ENCODE data around the gene ABCC1.
"Not testable (repeated sequence)": the region's sequence is repeated elsewhere in the genome, so short reads cannot be mapped to it uniquely, and the experiment has no call there.

Gene ABCC1

DNA sequence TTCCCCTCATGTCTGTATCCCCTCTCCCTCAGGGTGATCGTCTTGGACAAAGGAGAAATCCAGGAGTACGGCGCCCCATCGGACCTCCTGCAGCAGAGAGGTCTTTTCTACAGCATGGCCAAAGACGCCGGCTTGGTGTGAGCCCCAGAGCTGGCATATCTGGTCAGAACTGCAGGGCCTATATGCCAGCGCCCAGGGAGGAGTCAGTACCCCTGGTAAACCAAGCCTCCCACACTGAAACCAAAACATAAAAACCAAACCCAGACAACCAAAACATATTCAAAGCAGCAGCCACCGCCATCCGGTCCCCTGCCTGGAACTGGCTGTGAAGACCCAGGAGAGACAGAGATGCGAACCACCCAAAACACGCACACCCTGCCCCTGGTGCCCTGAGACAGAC, 191.7 kb downstream of the ABCC1 start:
- DNase-seq (ENCODE audit: low read depth in 2 of 2): no peak

DNA sequence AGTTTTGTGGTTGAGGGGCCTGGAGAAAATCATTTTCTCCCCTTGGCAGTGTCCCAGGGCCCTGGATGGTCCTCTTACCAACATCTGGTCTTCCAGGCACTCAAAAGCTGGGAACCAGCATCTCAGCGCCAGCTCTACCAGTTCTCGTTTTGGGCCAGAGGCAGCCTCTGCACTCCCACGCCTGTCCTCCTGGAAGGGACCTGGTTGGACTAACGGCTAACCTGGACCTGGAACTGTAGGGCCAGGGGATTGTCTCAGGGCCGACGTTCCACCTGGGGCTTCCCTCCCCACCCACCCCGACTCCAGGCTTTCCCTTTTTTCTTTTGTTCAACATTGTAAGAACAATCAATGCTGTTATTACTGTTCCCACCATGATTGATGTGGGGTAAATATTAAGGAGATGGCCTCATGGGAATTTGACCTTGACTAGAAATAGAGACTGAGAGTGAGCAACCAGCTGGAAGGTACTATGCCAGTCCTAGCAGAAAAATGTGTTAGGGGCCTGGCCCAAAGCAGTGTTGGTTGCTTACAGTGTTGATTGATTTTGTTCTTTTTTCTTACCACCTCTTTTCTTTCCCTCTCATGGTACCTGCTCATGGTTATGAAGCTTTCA, 192.5 kb downstream of the ABCC1 start:
- no peak for DNase-seq (ENCODE audit: low read depth in 2 of 2)

DNA sequence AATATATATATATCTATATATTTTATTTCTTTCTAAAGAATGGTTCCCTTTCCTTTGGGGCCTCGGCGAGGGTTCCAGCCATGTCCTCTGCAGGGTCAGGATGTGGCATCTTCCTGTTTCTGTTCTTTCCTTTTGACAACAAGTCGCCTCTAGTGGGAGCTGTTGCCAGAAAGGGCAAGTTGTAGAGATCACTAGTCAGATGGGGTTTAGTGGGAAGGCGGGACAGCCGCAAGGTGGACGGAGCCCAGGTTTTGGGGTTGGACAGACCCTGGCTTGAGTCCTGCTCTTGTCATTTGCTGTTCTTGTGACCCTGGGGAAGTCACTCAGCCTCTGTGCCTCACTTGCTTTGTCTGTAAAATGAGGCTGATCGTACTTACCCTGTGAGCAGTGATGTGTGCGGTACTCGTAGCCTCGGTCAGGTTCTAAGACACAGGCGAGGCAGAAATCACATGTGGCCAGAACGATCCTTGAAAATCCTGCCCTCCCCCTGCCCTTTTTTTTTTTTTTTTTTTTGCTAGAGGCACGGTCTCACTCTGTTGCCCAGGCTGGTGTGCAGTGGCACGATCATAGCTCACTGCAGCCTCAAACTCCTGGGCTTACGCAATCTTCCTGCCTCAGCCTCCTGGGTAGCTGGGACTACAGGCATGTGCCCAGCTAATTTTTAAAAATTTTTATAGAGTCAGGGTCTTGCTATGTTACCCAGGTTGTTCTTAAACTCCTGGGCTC, 193.8 kb downstream of the ABCC1 start:
- no peak for DNase-seq (ENCODE audit: low read depth in 2 of 2)

DNA sequence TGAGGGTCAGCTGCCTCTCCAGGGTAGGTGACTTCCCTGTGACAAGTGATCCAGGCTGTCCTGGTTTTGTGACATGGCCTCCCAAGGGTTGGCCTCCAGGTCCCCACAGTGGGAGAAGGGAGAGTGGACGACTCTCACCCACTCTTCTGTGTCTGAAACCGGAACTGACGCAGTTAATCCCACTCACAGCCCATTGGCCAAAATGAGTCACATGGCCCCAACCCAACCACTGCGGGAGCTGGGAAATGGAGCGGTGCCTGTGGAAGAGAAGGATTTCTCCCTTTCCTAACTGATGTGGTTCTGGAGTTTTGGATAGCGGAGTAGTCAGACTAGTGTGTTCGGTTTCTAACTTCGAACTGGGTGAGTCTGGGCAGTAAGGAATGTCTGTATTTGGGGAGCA, 194.5 kb downstream of the ABCC1 start:
- no peak for DNase-seq (ENCODE audit: low read depth in 2 of 2)

DNA sequence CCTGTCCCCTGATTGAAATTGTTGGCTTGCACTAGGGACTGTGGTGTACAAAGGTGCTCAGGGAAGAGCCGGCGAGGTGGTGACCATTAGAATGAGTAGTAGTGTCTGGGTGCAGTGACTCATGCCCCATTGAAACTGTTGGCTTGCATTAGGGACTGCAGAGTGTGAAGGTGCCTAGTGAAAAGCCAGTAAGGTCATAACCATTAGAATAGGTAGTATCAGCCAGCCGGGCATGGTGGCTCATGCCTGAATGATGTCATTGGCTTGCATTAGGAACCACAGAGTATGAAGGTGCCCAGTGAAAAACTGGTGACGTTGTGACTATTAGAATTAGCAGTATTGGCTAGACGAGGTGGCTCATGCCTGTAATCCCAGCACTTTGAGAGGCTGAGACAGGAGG, 195.0 kb downstream of the ABCC1 start:
- no peak for DNase-seq (ENCODE audit: low read depth in 2 of 2)

DNA sequence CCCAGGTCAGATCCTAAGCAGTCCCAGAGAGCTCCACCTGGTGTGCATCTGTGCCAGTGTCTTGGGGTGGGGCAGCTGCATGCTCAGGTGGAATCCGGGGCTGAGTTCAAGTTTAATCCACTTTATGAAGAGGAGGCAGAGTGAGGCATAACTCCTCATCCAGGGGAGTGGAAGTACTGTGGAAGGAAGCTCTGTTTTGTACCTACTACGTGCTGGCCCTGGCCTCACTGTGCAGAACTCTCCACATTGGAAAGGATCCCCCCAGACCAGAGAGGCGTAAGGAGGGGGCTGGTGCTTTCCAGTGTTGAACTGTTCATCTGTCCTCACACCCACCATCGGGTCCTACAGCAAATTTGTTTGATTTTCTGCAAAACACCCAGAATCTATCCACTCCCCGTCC, 195.9 kb downstream of the ABCC1 start:
- no peak for DNase-seq (ENCODE audit: low read depth in 2 of 2)

DNA sequence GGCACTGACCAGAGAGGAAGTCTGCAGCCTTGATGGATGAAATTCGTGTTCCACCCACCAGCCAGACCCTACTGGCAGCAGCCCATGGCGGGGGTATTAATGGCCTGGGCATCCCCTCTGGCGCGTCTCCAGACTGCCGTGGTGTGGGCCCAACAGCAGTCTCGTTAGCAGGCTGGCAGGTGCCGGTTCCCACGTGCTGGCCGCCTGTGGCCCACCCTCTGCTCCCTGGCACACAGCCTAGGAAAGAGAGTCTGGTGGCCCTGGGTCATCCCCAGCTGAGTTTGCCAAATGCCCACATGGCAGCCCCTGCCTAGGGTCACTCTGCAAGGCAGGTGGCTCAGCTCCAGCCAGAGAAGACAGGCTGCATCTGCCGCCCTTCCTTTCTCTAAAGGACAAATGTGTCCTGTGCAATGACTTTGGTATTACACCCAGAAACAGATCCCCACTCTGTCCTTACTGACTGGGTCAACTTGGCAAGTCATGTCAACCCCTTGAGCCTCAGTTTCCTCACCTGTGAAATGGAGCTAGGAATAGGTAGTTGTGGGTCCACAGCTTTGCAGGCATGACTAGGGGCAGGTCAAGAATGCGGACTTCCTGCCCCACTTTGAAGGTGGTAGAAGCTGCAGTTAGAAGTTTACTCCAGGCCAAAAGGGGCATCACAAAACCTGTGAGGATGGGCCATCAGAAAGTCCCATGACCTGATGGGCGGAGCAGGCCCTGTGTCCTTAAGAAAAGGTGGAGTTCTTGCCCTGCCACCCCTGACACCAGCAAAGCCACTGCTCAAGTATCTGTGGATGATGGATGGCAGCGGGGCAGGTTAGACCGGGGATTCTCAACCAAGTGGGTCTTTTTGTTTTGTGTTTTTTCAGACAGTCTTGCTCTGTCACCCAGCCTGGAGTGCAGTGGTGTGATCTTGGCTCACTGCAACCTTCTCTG, 197.2 kb downstream of the ABCC1 start:
- DNase-seq (ENCODE audit: low read depth in 2 of 2): no peak

DNA sequence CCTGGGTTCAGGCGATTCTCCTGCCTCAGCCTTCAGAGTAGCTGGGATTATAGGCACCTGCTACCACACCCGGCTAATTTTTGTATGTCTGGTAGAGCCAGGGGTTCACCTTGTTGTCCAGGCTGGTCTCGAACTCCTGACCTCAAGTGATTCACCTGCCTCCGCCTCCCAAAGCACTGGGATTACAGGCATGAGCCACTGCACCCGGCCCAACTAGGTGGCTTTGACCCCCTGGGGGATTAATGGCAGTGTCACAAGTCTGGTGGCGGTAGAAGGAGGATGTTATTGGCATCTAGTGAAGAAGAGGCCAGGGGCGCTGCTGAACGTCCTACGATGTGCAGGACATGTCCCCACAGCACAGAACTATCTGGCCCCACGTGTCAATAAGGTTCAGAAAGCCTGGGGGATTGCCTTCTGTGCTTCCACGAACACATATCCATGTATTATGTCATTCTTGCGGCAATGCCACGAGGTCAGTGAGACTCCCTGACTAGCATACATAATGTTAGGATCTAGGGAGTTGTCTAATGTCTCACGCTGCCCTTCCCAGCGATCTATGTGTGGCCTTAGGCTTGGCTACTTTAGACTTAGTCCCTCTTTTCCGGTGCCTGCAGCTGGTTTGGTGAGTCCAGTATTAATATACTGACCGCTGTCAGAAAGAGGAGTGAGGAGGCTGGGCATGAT, 198.0 kb downstream of the ABCC1 start:
- no peak for DNase-seq (ENCODE audit: low read depth in 2 of 2)

DNA sequence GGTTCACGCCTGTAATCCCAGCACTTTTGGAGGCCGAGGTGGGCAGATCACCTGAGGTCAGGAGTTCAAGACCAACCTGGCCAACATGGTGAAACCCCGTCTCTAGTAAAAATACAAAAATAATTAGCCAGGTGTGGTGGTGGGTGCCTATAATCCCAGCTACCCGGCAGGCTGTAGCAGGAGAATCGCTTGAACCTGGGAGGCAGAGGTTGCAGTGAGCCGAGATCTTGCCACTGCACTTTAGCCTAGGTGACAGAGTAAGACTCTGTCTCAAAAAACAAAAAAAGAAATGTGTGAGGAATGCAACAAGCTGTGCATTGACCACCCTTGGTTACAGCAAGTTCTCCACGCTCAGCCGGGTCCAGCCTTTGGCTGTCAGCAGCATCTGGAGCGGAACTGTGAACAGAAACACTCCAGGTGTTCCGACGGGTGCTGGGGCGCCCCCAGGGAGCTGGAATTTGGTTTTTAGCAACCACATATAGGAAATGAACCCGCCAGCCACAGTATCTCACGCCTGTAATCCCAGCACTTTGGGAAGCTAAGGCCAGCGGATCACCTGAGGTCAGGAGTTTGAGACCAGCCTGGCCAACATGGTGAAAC, 198.7 kb downstream of the ABCC1 start:
- not testable (repeated sequence) for DNase-seq (ENCODE audit: low read depth in 2 of 2)

DNA sequence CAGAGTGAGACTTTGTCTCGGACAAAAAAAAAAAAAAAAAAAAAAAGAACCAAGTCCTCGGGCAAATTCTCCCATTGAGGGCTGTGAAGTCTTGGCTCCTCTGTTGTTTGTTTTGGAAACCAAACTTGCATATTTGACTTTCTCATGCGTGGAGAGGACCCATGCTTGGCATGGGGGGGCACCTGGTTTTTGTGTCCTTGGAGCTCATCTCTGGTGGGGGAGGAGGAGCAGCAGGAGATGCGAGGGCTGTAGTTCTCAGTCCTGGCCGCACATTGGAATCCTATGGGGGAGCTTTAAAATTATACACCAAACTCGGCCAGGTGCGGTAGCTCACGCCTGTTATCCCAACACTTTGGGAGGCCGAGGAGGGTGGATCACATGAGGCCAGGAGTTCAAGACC, 199.3 kb downstream of the ABCC1 start:
- DNase-seq (ENCODE audit: low read depth in 2 of 2): no peak

DNA sequence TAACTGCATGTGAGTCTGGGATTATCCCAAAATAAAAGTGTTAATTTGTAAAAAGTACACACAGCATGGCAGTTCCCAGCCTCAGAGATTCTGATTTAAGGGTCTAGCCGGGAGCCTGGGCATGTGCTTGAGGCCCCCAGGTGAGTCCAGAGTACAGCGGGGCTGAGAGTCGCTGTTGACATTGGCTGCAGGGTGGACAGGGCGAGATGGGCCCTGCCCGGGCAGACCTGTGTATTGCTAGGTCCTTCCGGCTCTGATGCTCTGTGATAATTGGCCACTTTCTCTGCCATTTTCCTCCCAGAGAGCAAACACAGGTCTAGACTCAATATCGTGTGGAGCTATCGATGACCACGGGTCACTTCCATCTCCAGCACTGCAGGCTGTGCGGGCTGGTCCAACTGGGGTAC, 200.3 kb downstream of the ABCC1 start:
- no peak for DNase-seq (ENCODE audit: low read depth in 2 of 2)

DNA sequence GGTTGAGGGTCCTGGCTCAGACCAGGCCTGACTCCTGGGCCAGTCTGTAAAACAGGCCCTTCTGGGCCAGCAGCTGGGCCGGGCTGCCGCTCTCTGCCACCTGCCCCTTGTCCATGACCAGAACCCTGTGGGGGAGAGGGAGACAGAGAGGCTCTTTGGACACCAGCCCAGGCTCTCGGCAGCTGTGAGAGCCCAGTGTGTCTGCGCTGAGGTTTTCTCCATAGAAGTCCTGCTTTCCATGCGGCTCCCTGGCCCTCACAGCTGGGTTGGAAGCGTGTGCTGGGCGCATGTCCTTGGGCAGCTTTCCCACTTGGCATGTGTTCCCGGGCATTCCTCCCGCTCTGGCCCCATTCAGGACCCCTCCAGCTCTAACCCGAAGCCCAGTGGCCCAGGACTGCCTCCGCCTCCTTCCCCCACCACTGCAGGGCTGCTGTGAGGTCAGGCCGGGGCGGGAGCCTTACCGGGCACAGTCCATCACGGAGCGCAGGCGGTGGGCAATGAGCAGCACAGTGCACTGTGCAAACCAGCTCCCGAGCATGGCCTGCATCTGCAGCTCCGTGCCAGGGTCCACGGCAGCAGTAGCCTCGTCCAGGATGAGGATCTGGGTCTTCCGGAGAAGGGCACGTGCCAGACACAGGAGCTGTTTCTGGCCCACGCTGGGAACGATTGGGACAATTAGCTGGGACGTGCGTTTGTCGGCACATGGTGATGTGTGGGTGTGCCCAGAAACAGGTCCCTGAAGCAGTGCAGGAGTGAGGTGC, 200.9 kb downstream of the ABCC1 start:
- DNase-seq (ENCODE audit: low read depth in 2 of 2): no peak

DNA sequence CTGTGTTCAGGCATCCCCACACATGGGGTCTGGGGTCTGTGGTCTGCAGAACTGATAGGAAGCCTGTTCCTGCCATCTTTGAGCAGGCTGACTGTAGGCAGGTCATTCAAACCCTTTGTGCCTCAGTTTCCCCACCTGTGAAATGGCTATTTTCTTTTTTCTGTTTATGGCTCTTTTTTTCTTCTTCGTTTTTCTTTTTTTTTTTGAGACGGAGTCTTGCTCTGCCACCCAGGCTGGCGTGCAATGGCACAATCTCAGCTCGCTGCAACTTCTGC, 201.4 kb downstream of the ABCC1 start:
- DNase-seq (ENCODE audit: low read depth in 2 of 2): no peak

DNA sequence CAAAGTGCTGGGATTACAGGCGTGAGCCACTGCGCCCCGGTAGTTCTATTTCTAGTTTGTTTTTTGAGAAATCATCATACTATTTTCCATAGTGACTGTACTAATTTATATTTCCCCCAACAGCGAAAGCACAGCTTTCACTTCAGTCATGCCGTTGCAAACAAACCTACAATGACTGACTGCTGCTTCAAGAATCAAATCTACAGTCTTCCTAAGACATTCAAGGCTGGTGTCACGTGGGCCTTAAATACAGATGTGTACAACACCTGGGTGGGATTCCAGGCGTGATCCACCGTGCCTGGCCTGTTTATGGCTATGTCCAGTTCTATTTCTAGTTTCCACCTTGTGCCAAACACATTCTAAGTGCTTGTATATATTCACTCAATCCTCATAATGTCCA, 201.9 kb downstream of the ABCC1 start:
- DNase-seq (ENCODE audit: low read depth in 2 of 2): no peak

DNA sequence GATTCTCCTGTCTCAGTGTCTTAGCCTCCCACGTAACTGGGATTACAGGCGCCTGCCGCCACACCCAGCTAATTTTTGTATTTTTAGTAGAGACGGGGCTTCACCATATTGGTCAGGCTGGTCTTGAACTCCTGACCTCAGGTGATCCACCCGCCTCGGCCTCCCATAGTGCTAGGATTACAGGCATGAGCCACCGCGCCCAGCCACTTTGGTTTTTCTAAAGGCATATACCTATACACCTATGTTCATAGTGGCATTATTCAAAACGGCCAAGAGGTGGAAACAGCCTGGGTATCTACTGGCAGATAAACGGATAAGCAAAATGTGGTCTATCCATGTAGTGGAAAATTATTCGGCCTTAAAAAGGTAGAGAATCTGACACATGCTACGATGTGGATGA, 203.6 kb downstream of the ABCC1 start:
- DNase-seq (ENCODE audit: low read depth in 2 of 2): not testable (repeated sequence)

DNA sequence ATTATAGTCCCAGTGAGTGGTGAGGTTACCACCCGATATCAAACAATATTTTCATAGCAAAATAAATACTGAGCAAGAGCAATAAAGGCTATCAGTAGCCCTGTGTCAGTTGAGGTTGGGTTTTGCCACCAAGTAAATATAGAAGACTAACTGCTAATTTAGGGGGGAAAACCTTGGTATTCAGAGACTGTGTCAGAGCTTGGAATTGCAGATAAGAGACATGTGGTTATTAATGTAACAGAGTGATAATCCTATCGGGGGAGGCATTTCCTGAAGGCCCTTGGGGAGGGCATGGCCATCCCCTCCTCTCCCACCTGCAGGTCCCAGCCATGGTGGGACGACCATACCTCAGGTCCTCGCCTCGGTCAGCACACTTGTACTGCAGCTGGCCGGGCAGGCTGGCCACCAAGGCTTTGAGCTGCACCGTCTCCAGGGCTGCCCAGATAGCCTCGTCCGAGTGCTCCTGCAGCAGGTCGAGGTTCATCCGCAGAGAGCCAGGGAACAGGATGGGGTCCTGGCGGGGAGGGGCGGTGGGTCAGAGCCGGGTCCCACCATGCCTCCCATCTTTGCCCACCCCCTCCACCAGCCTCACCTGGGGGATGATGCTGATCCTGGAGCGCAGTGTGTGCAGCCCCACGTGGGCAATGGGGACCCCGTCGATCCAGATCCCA, 205.0 kb downstream of the ABCC1 start:
- no peak for DNase-seq (ENCODE audit: low read depth in 2 of 2)

DNA sequence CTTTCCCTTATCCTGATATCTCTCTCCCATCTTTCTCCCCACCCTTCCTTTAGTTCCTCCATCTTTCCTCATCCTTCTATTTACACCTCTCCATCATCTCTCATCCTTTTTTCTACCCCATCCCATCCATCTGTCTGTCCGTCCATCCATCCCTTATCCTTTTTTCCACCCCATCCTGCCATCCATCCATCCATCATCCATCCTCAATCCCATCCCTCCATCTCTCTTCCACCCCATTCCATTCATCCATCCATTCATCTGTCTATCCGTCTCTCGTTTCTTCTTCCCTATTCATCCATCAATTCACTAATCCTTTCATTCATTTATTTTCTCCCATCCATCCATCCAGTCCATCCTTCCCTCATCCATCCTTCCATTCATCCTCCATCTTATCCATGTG, 205.8 kb downstream of the ABCC1 start:
- DNase-seq (ENCODE audit: low read depth in 2 of 2): no peak

DNA sequence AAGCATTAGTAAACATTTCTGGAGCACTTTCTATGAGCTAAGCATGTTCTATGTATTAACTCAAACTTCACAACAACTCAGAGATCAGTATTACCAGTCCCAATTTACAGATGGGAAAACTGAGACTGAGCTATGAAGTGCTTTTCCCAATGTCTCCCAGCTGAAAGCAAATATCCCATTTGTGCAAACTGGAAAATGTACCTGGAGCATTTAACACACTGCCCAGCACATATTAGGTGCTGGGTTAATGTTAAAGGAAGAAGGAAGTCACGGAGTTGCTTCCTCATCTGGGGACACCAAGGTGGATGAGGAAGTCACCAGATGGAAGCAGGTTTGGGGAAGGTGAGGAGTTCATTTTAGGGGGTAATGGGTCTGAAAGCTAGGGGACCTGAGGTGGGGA, 207.8 kb downstream of the ABCC1 start:
- no peak for DNase-seq (ENCODE audit: low read depth in 2 of 2)

DNA sequence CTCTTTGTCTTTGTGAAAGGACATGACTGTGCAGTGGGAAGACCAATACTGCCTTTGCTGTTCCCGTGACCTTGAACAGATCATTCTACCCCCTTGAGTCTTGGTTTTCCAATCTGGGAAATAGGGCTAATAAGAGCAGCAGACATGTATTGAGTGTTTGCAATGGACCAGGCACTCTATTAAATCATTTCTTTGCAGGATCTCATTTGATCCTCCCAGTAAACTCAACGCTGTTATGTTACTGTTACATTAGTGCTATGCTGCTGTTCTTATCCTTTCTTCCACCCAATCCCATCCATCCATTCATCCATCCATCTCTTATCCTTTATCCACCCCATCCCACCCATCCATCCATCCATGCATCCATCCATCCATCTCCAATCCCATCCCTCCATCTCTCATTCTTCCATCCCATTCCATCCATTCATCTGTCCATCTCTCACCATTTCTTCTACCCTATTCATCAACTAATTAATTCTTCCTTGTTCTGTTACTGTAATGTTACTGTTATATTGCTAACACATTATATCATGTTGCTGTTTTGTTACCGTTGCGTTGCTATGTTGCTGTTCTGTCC, 208.8 kb downstream of the ABCC1 start:
- DNase-seq (ENCODE audit: low read depth in 2 of 2): no peak

DNA sequence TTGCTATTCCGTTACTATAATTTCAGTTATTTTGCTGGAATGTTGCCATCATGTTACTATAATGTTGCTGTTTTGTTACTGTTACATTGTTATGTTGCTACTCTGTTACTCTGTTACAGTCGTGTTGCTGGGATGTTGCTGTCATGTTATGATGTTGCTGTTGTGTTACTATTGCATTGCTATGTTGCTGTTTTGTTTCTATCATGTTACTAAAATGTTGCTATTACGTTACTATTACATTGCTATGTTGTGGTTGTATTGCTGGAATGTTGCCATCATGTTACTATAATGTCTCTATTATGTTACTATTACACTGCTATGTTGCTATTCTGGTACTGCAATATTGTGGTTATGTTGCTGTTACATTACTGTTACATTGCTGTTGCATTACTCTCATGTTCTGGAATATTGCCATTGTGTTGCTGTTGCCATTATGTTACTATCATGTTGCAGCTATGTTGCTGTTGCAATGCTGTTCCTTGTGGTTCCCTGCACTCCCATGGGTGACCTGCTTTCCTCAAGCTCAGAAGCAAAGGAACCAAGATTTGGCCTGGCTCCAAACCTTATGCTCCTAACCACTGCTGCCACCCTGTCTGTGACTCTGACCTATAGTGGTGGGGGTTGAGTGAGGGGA, 209.4 kb downstream of the ABCC1 start:
- no peak for DNase-seq (ENCODE audit: low read depth in 2 of 2)

All from fibroblast of skin of left biceps (primary cell).